ENCODE measurements around the gene CROCC. TPM values are rescaled to one million over a fixed set of nuclear protein-coding genes. Genes with fewer than 3 reads are reported as not detected.

Gene CROCC
- total RNA-seq, 1 donor from 2014 or later, result 51.5 TPM

DNA sequence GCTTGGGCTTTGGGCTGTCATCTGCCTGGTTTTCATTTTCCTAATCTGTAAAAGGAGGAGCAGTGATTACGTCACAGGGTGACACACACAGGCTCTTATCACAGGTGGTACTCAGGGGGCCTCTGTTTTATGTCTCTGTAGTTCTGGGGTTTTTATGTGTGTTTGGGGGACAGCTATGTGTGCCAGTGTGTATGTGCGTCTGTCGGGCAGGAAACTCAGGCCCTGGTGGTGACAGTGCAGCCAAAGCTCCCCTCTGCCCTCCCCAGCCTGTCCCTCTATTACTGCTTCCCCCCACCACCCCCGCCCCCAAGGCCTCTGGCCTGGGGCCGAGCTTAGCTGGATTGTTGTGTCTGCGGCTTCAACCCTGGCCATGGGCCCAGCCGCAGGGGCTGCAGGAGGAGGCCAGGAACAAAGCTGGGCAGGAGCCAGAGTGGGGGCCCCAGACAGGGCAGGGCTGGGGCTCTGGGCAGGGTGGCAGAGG, 45.4 kb downstream of the CROCC start:
- Mint-ChIP-seq H3K27ac (no peak overlapping the region), H3K4me3 (ENCODE audit: low read depth) (no peak overlapping the region), H3K36me3 (ENCODE audit: insufficient read depth) (peaks cover 4% of the 10 kb centered on the region), H3K4me1 (ENCODE audit: low read depth) (no peaks in the 10 kb centered on the region), H3K9me3 (ENCODE audit: low read depth) (no peaks in the 10 kb centered on the region), H3K27me3 (no peaks in the 10 kb centered on the region)
- DNase-seq (ENCODE audit: low spot score, unreplicated experiment), result no peak
- TF ChIP-seq, protein P1, sequence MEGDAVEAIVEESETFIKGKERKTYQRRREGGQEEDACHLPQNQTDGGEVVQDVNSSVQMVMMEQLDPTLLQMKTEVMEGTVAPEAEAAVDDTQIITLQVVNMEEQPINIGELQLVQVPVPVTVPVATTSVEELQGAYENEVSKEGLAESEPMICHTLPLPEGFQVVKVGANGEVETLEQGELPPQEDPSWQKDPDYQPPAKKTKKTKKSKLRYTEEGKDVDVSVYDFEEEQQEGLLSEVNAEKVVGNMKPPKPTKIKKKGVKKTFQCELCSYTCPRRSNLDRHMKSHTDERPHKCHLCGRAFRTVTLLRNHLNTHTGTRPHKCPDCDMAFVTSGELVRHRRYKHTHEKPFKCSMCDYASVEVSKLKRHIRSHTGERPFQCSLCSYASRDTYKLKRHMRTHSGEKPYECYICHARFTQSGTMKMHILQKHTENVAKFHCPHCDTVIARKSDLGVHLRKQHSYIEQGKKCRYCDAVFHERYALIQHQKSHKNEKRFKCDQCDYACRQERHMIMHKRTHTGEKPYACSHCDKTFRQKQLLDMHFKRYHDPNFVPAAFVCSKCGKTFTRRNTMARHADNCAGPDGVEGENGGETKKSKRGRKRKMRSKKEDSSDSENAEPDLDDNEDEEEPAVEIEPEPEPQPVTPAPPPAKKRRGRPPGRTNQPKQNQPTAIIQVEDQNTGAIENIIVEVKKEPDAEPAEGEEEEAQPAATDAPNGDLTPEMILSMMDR (IDR thresholded peaks at IDR 0.05; ENCODE audit: unreplicated experiment), result no peak

DNA sequence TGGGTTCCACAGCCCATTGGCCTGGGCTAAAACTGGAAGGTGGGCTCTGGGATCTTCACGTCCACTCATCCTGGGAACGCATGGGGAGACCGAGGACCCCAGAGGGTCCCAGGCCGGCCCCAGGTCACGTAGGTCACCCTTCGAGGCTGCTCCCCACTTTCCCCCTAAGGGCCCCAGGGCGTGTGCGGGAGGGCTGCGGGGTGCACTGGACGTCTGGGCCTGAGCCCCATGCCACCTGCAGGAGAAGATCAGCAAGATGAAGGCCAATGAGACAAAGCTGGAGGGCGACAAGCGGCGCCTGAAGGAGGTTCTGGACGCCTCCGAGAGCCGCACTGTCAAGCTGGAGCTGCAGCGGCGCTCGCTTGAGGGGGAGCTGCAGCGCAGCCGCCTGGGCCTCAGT, 46.2 kb downstream of the CROCC start:
- no peaks in the 10 kb centered on the region for H3K27me3 Mint-ChIP-seq
- no peaks in the 10 kb centered on the region for H3K9me3 Mint-ChIP-seq (ENCODE audit: low read depth)
- TF ChIP-seq, protein P1 (IDR thresholded peaks at IDR 0.05; ENCODE audit: unreplicated experiment), result no peak
- no peak for DNase-seq (ENCODE audit: low spot score, unreplicated experiment)
- no peak overlapping the region for H3K4me3 Mint-ChIP-seq (ENCODE audit: low read depth)
- peaks cover 6% of the 10 kb centered on the region for H3K36me3 Mint-ChIP-seq (ENCODE audit: insufficient read depth)
- peaks cover 3% of the 10 kb centered on the region for H3K4me1 Mint-ChIP-seq (ENCODE audit: low read depth)
- no peak overlapping the region for H3K27ac Mint-ChIP-seq

DNA sequence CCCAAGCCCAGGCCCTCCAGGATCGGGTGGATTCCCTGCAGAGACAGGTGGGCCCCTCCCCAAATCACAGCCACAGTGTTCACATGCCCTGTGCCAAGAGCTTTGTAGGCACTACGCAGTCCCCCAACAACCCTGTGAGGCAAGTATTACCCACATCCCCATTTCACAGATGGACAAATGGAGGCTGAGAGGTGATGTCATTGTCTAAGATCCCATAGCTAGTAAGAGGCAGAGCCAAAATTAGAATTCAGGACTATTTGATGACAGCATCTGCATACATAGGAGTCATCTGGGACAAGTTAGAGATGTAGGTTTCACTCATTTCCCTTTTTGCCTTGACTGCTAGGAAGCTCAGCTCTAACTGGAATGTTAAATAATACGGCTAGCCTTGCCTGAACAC, 46.6 kb downstream of the CROCC start:
- no peak for DNase-seq (ENCODE audit: low spot score, unreplicated experiment)
- Mint-ChIP-seq H3K9me3 (ENCODE audit: low read depth) (no peaks in the 10 kb centered on the region), H3K36me3 (ENCODE audit: insufficient read depth) (peaks cover 6% of the 10 kb centered on the region), H3K4me3 (ENCODE audit: low read depth) (no peak overlapping the region), H3K27me3 (no peaks in the 10 kb centered on the region), H3K27ac (no peak overlapping the region), H3K4me1 (ENCODE audit: low read depth) (peaks cover 3% of the 10 kb centered on the region)
- TF ChIP-seq, protein P1 (IDR thresholded peaks at IDR 0.05; ENCODE audit: unreplicated experiment), result no peak

DNA sequence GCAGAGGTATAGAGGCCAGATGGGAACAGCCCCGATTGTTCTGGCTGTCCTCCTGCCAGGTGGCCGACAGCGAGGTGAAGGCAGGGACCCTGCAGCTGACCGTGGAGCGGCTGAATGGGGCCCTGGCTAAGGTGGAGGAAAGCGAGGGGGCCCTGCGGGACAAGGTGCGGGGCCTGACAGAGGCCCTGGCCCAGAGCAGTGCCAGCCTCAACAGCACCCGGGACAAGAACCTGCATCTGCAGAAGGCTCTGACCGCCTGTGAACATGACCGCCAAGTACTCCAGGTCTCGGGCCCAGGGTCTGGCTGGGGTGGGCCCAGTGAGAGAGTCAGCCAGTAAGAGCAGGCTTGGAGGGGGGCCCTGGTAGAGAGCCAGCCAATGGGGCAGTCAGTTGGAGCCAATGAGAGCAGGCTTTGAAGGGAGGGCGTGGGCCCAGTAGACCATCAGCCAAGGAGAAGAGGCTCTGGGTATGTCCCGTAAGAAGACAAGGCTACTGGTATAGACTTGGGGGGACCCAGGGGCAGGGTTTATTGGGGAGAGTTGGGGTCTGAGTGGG, 47.4 kb downstream of the CROCC start:
- TF ChIP-seq, protein P1 (IDR thresholded peaks at IDR 0.05; ENCODE audit: unreplicated experiment), result no peak
- peaks cover 3% of the 10 kb centered on the region for H3K4me1 Mint-ChIP-seq (ENCODE audit: low read depth)
- no peak overlapping the region for H3K4me3 Mint-ChIP-seq (ENCODE audit: low read depth)
- H3K9me3 Mint-ChIP-seq (ENCODE audit: low read depth), result no peaks in the 10 kb centered on the region
- H3K36me3 Mint-ChIP-seq (ENCODE audit: insufficient read depth), result peaks cover 6% of the 10 kb centered on the region
- no peak overlapping the region for H3K27ac Mint-ChIP-seq
- no peaks in the 10 kb centered on the region for H3K27me3 Mint-ChIP-seq
- no peak for DNase-seq (ENCODE audit: low spot score, unreplicated experiment)

DNA sequence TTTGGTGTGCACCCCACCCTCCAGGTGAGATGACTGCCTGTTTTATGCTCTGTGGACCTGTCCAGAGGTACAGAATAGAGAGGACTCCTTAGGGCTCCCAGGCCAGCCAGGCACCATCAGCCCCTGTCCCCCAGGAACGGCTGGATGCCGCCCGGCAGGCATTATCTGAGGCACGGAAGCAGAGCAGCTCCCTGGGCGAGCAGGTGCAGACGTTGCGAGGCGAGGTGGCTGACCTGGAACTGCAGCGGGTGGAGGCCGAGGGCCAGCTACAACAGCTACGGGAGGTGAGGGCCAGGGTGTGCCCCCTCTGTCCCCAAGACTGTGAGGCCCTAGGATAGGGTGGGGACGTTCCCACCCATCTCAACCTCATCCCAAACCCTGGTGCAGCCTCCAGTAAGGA, 47.9 kb downstream of the CROCC start:
- TF ChIP-seq, protein P1 (IDR thresholded peaks at IDR 0.05; ENCODE audit: unreplicated experiment), result no peak
- Mint-ChIP-seq H3K4me1 (ENCODE audit: low read depth) (peaks cover 3% of the 10 kb centered on the region), H3K9me3 (ENCODE audit: low read depth) (no peaks in the 10 kb centered on the region), H3K27ac (no peak overlapping the region), H3K36me3 (ENCODE audit: insufficient read depth) (peaks cover 6% of the 10 kb centered on the region), H3K4me3 (ENCODE audit: low read depth) (no peak overlapping the region), H3K27me3 (no peaks in the 10 kb centered on the region)
- DNase-seq (ENCODE audit: low spot score, unreplicated experiment), result no peak
